ENCODE results near the gene AHNAK2.
"Not testable (repeated sequence)": the region's sequence is repeated elsewhere in the genome, so short reads cannot be mapped to it uniquely, and the experiment has no call there.

The AHNAK2 gene

GRCh38 chr14:104977681-104978653 is at the start of gene AHNAK2:
TSS of gene AHNAK2 (minus strand) at chr14:104978374. CDS start at chr14:104978237, 137 bp downstream.
- Histone ChIP-seq H3K4me2 (ENCODE audit: low read depth, low read length) (no peak within 1 kb of the TSS), H3K9me3 (replicated peaks; ENCODE audit: insufficient read depth, low read length) (no peaks in the 10 kb centered on the region), H3F3A (ENCODE audit: insufficient read depth, low read length) (no peaks in the 10 kb centered on the region), H4K20me1 (ENCODE audit: insufficient read depth, low read length) (no peaks in the 10 kb centered on the region), H3K27me3 (replicated peaks; ENCODE audit: insufficient read depth, low read length) (peaks cover 8% of the 10 kb centered on the region; the same call in 1 of the 2 replicates), H3K36me3 (replicated peaks; ENCODE audit: insufficient read depth, low read length) (no peaks in the 10 kb centered on the region), H3K27ac (ENCODE audit: low read length) (no peak within 1 kb of the TSS), H3K9ac (ENCODE audit: low read length) (no peak within 1 kb of the TSS), H3K4me1 (ENCODE audit: low read length) (no peaks in the 10 kb centered on the region), H3K9me2 (replicated peaks; ENCODE audit: insufficient read depth, low read length) (no peaks in the 10 kb centered on the region), H3K4me3 (ENCODE audit: low read length) (no peak within 1 kb of the TSS), H3K79me2 (ENCODE audit: low read length) (no peaks in the 10 kb centered on the region), H2AFZ (ENCODE audit: low read length) (no peak within 1 kb of the TSS)
- DNase-seq = no peak
- TF ChIP-seq EZH2 (optimal IDR thresholded peaks at IDR 0.05; ENCODE audit: low read depth, low read length) (no peak), CTCF (IDR thresholded peaks at IDR 0.05; ENCODE audit: low read length) (no peak), EZH2phosphoT487 (IDR thresholded peaks at IDR 0.05; ENCODE audit: low read length) (no peak)

GRCh38 chr14:105027718-105028117 is 49.5 kb upstream of the AHNAK2 start:
- not testable (repeated sequence) for H3K9ac ChIP-seq (ENCODE audit: low read length); H3K9me2 ChIP-seq (replicated peaks; ENCODE audit: insufficient read depth, low read length); H3K4me1 ChIP-seq (ENCODE audit: low read length); H2AFZ ChIP-seq (ENCODE audit: low read length); H3K4me3 ChIP-seq (ENCODE audit: low read length); H4K20me1 ChIP-seq (ENCODE audit: insufficient read depth, low read length); DNase-seq; H3K36me3 ChIP-seq (replicated peaks; ENCODE audit: insufficient read depth, low read length); H3F3A ChIP-seq (ENCODE audit: insufficient read depth, low read length); H3K9me3 ChIP-seq (replicated peaks; ENCODE audit: insufficient read depth, low read length); H3K27me3 ChIP-seq (replicated peaks; ENCODE audit: insufficient read depth, low read length); H3K27ac ChIP-seq (ENCODE audit: low read length); H3K4me2 ChIP-seq (ENCODE audit: low read depth, low read length); H3K79me2 ChIP-seq (ENCODE audit: low read length)

- no peak overlapping the region for H2AFZ ChIP-seq (ENCODE audit: low read length)
Observed at GRCh38 chr14:105026802-105027563, 48.8 kb upstream of the AHNAK2 start.

More at GRCh38 chr14:105026802-105027563, 48.8 kb upstream of the AHNAK2 start:
- Histone ChIP-seq H3K9me2 (replicated peaks; ENCODE audit: insufficient read depth, low read length) (no peaks in the 10 kb centered on the region), H3K9me3 (replicated peaks; ENCODE audit: insufficient read depth, low read length) (no peaks in the 10 kb centered on the region), H4K20me1 (ENCODE audit: insufficient read depth, low read length) (no peaks in the 10 kb centered on the region), H3K4me1 (ENCODE audit: low read length) (0 out of 2 replicates have a peak, but pooled peaks cover 5% of the 10 kb centered on the region), H3K27me3 (replicated peaks; ENCODE audit: insufficient read depth, low read length) (no peaks in the 10 kb centered on the region), H3K79me2 (ENCODE audit: low read length) (no peaks in the 10 kb centered on the region), H3K9ac (ENCODE audit: low read length) (no peak overlapping the region), H3K4me3 (ENCODE audit: low read length) (no peak overlapping the region), H3K27ac (ENCODE audit: low read length) (no peak overlapping the region), H3F3A (ENCODE audit: insufficient read depth, low read length) (no peaks in the 10 kb centered on the region), H3K4me2 (ENCODE audit: low read depth, low read length) (no peak overlapping the region), H3K36me3 (replicated peaks; ENCODE audit: insufficient read depth, low read length) (no peaks in the 10 kb centered on the region)
- no peak for DNase-seq
- TF ChIP-seq CTCF (IDR thresholded peaks at IDR 0.05; ENCODE audit: low read length) = no peak

Data from MM.1S (cell line).